B cell (primary cell): ENCODE results near the gene PRRT1. TPM values are rescaled to one million over a fixed set of nuclear protein-coding genes. Genes with fewer than 3 reads are reported as not detected.

ENCODE experiments used
- ATAC-seq: fragments of 200-7000 bp; cut with Tn5 transposase; one replicate; pipeline ENCODE4 v1.10.0; 2021; ENCODE audit warnings: low read depth, mild to moderate bottlenecking, moderate number of reproducible peaks, moderate library complexity
- CTCF ChIA-PET: fragments of 350-600 bp; sonication (Branson Sonifier 250); formaldehyde crosslinking; loops from one replicate; lab custom pipeline; 2021; ENCODE audit warnings: antibody characterized with exemption, inconsistent platforms; lab: Charles Lee
- POLR2A ChIA-PET: fragments of 350-600 bp; sonication (Branson Sonifier 250); formaldehyde crosslinking; loops from one replicate; lab custom pipeline; 2021; ENCODE audit warnings: antibody characterized with exemption; lab: Charles Lee
- DNase-seq: peaks from one replicate; pipeline ENCODE4 v3.0.0; 2013
- H2AFZ ChIP-seq: 2 replicates; pipeline ENCODE4 v1.6.1; 2012; ENCODE audit warnings: mild to moderate bottlenecking, low read depth, low read length; ENCODE audit not compliant: insufficient read depth, poor library complexity, severe bottlenecking
- H3K27ac ChIP-seq, 2 donors: 1 replicate in 1 of 2; 2 replicates in 1 of 2; pipeline ENCODE4 v1.5.1; 2012 to 2013; ENCODE audit warnings: low read length in 2 of 2, mild to moderate bottlenecking in 2 of 2, moderate library complexity in 1 of 2
- H3K27me3 ChIP-seq, 4 experiments: fragments of 200-600 bp in 1 of 4; sonication (generic) in 1 of 4; replicated peaks in 1 of 4; 1 replicate in 2 of 4; 2 replicates in 2 of 4; pipeline versions ENCODE4 v1.6.1 to v1.7.0; 2013 to 2016; ENCODE audit warnings: low read length in 3 of 4, mild to moderate bottlenecking in 2 of 4, mixed read lengths in 1 of 4, moderate library complexity in 1 of 4; ENCODE audit not compliant: insufficient read depth in 4 of 4, control insufficient read depth in 3 of 4; ENCODE audit errors: control extremely low read depth in 1 of 4
- H3K36me3 ChIP-seq, 2 experiments: replicated peaks in 1 of 2; 1 replicate in 1 of 2; 2 replicates in 1 of 2; pipeline versions ENCODE4 v1.6.1 to v1.7.1; 2013; ENCODE audit warnings: low read length in 1 of 2; ENCODE audit not compliant: insufficient read depth in 2 of 2, control insufficient read depth in 1 of 2; ENCODE audit errors: control extremely low read depth in 1 of 2, extremely low read depth in 1 of 2
- H3K4me1 ChIP-seq, 2 donors: fragments of 200-600 bp in 1 of 2; sonication (generic) in 1 of 2; 1 replicate in 1 of 2; 2 replicates in 1 of 2; pipeline versions ENCODE4 v1.5.1 to v1.6.1; 2013 to 2017; ENCODE audit warnings: low read length in 2 of 2; ENCODE audit not compliant: control insufficient read depth in 2 of 2, insufficient read depth in 2 of 2
- H3K4me2 ChIP-seq: replicated peaks from 2 replicates; pipeline ENCODE3; 2012; ENCODE audit warnings: mild to moderate bottlenecking, low read depth, low read length; ENCODE audit not compliant: poor library complexity, severe bottlenecking
- H3K4me3 ChIP-seq, 5 experiments: fragments of 200-600 bp in 1 of 5; sonication (generic) in 1 of 5; 1 replicate in 3 of 5; 2 replicates in 2 of 5; pipeline versions ENCODE4 v1.5.1 to v1.7.0; 2011 to 2016; ENCODE audit warnings: low read length in 4 of 5, mild to moderate bottlenecking in 4 of 5, low read depth in 2 of 5, control low read depth in 1 of 5, moderate library complexity in 1 of 5; ENCODE audit not compliant: insufficient read depth in 1 of 5; ENCODE audit errors: control extremely low read depth in 1 of 5, extremely low read depth in 1 of 5
- H3K79me2 ChIP-seq: fragments of 200-600 bp; sonication (generic); one replicate; pipeline ENCODE4 v1.6.0; 2016; ENCODE audit warnings: low read length; ENCODE audit not compliant: control insufficient read depth, insufficient read depth
- H3K9ac ChIP-seq: fragments of 200-600 bp; sonication (generic); 2 replicates; pipeline ENCODE4 v1.6.1; 2017; ENCODE audit warnings: mild to moderate bottlenecking, low read length, moderate library complexity
- H3K9me3 ChIP-seq, 3 donors: one replicate each; pipeline versions ENCODE4 v1.6.1 to v1.7.1; 2013; ENCODE audit warnings: low read length in 2 of 3; ENCODE audit not compliant: control insufficient read depth in 2 of 3, insufficient read depth in 1 of 3; ENCODE audit errors: control extremely low read depth in 1 of 3
- H4K20me1 ChIP-seq: 2 replicates; pipeline ENCODE4 v1.6.0; 2012; ENCODE audit warnings: mild to moderate bottlenecking, low read length; ENCODE audit not compliant: insufficient read depth, control insufficient read depth, poor library complexity, severe bottlenecking
- H3K27ac Mint-ChIP-seq: one replicate; pipeline ENCODE4 v1.8.0; 2021; ENCODE audit warnings: mixed read lengths
- H3K27me3 Mint-ChIP-seq: one replicate; pipeline ENCODE4 v1.8.0; 2021; ENCODE audit warnings: mixed read lengths
- H3K4me1 Mint-ChIP-seq: one replicate; pipeline ENCODE4 v1.8.0; 2021; ENCODE audit warnings: mixed read lengths
- H3K4me3 Mint-ChIP-seq: one replicate; pipeline ENCODE4 v1.8.0; 2021; ENCODE audit warnings: mixed read lengths
- H3K9me3 Mint-ChIP-seq: one replicate; pipeline ENCODE4 v1.8.0; 2022; ENCODE audit warnings: mixed read lengths; ENCODE audit not compliant: insufficient read depth
- EZH2 ChIP-seq: IDR thresholded peaks from 2 replicates; pipeline ENCODE4 v1.6.1; 2012; ENCODE audit warnings: borderline replicate concordance, low read depth, mild to moderate bottlenecking, moderate library complexity, low read length; ENCODE audit not compliant: insufficient read depth, poor library complexity, severe bottlenecking
- WGBS: methylation state at CpG from one replicate; pipeline ENCODE4 v1.1.5; 2013; ENCODE audit warnings: missing lambda C conversion rate; ENCODE audit not compliant: insufficient coverage; 5-methylcytosine and 5-hydroxymethylcytosine counted together
- intact Hi-C: fragments of 100-400 bp; cut with micrococcal nuclease; formaldehyde crosslinking; loops from one replicate; pipeline ENCODE4 v1.10.0; 2022
- polyA plus RNA-seq: library from polyadenylated mRNA; depleted of rRNA; stranded (reverse); fragments of >200 nt; gene quantifications from 2 replicates; pipeline ENCODE4 v1.2.3, GENCODE V29; 2012
- total RNA-seq, 2 donors: library from RNA; stranded (reverse); fragments of 120-200 nt in 1 of 2; gene quantifications; 1 replicate in 1 of 2; 2 replicates in 1 of 2; pipeline versions ENCODE4 v1.2.3 to v1.2.4, GENCODE V29; 2013 to 2022
- TF ChIP-seq, protein P1 (sequence below): fragments of 200-600 bp; IDR thresholded peaks from one replicate; pipeline ENCODE4 v1.8.0; 2022; ENCODE audit warnings: antibody characterized with exemption, mild to moderate bottlenecking

Gene PRRT1
- total and polyA plus RNA-seq, 2 donors (not counting 1 experiment from before 2014, with no cell fraction given): not detected

DNA sequence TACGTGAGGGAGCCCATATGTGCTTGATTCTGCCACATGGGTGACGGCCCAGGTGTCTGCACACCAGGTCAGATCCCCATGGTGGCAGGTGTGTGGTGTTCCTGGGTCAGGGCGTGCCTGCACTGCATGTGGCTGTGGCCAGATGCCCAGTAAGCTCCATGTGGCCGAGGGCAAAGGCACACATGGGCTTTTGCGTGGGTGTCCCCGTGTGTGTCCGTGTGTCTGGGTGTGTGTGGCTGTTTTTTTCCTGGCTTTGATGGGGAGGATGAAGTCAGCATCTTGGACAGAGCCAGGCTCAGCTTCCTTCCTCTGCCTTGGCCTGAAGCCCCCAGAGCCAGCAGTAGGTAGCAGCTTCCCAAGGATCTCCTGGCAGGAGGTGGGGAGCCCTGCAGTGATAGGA is 41.1 kb downstream of the PRRT1 start:
- DNase-seq: no peak
- Histone ChIP-seq H3K36me3 (peaks cover 0 to 7% of the 10 kb centered on the region in 2 experiments), H3K79me2 (no peaks in the 10 kb centered on the region), H4K20me1 (no peaks in the 10 kb centered on the region), H3K4me3 (no peak overlapping the region), H2AFZ (no peak overlapping the region), H3K27ac (no peak overlapping the region), H3K4me1 (peaks cover 13 to 15% of the 10 kb centered on the region in 2 donors), H3K9ac (no peak overlapping the region), H3K9me3 (no peaks in the 10 kb centered on the region), H3K27me3 (peaks cover 0 to 28% (median 8%) of the 10 kb centered on the region in 4 experiments), H3K4me2 (no peak overlapping the region)
- H3K27me3 Mint-ChIP-seq: peaks cover 23% of the 10 kb centered on the region
- no peak overlapping the region for H3K4me3 Mint-ChIP-seq
- TF ChIP-seq, protein P1, sequence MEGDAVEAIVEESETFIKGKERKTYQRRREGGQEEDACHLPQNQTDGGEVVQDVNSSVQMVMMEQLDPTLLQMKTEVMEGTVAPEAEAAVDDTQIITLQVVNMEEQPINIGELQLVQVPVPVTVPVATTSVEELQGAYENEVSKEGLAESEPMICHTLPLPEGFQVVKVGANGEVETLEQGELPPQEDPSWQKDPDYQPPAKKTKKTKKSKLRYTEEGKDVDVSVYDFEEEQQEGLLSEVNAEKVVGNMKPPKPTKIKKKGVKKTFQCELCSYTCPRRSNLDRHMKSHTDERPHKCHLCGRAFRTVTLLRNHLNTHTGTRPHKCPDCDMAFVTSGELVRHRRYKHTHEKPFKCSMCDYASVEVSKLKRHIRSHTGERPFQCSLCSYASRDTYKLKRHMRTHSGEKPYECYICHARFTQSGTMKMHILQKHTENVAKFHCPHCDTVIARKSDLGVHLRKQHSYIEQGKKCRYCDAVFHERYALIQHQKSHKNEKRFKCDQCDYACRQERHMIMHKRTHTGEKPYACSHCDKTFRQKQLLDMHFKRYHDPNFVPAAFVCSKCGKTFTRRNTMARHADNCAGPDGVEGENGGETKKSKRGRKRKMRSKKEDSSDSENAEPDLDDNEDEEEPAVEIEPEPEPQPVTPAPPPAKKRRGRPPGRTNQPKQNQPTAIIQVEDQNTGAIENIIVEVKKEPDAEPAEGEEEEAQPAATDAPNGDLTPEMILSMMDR: no peak
- no peak for TF ChIP-seq EZH2
- WGBS: 90% methylated on average over 7 of the region's 7 CpGs
- POLR2A ChIA-PET: no interaction called here
- no peaks in the 10 kb centered on the region for H3K9me3 Mint-ChIP-seq
- no peak overlapping the region for H3K27ac Mint-ChIP-seq
- ATAC-seq: no peak
- intact Hi-C loops: no loop called here
- H3K4me1 Mint-ChIP-seq: peaks cover 11% of the 10 kb centered on the region
- CTCF ChIA-PET: no interaction called here

DNA sequence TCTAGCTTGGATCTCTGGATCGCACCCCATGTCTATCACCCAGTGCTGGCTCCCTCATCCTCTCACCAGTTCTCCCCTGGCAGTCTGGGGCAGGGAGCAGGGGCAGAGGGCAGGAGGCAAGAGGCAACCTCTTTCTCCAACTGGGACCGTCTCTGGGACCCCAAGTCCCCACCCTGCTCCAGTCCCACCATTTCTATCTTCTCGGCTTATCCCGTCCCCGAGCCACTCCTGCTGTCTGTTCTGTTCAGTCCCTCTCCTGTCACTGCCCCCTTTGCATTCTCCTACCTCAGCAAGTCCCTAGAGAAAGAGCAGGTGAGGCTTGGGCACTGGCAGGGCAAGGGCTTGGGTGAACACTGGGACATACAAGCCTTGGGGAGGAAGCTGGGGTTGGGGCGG is 42.0 kb downstream of the PRRT1 start:
- CTCF ChIA-PET: interaction anchor here (0.7 kb wide), 1 partner anchor 62 kb away, joined by 4 read pairs; no protein-coding TSS in a partner anchor
- H3K9ac ChIP-seq: no peak overlapping the region
- peaks cover 13 to 15% of the 10 kb centered on the region in 2 donors for H3K4me1 ChIP-seq
- 82% methylated on average over 6 of the region's 6 CpGs for WGBS
- Mint-ChIP-seq H3K4me3 (no peak overlapping the region), H3K27me3 (peaks cover 30% of the 10 kb centered on the region), H3K4me1 (peaks cover 11% of the 10 kb centered on the region), H3K27ac (peak overlapping the region; percentile 20), H3K9me3 (no peaks in the 10 kb centered on the region)
- H2AFZ ChIP-seq: no peak overlapping the region
- DNase-seq (no peak), ATAC-seq (no peak)
- POLR2A ChIA-PET: interaction anchor here (0.6 kb wide), 1 partner anchor 1988 kb away, joined by 3 read pairs; no protein-coding TSS in a partner anchor
- H3K36me3 ChIP-seq: peaks cover 0 to 3% of the 10 kb centered on the region in 2 experiments
- no peaks in the 10 kb centered on the region for H3K9me3 ChIP-seq
- no peak overlapping the region for H3K27ac ChIP-seq
- no peak overlapping the region for H3K4me3 ChIP-seq
- H4K20me1 ChIP-seq: no peaks in the 10 kb centered on the region
- intact Hi-C loops: no loop called here
- H3K79me2 ChIP-seq: no peaks in the 10 kb centered on the region
- no peak for TF ChIP-seq EZH2
- TF ChIP-seq, protein P1: no peak
- no peak overlapping the region for H3K4me2 ChIP-seq
- H3K27me3 ChIP-seq: peaks cover 0 to 34% (median 10%) of the 10 kb centered on the region in 4 experiments
